ENCODE data around the gene PSME3.

DNA sequence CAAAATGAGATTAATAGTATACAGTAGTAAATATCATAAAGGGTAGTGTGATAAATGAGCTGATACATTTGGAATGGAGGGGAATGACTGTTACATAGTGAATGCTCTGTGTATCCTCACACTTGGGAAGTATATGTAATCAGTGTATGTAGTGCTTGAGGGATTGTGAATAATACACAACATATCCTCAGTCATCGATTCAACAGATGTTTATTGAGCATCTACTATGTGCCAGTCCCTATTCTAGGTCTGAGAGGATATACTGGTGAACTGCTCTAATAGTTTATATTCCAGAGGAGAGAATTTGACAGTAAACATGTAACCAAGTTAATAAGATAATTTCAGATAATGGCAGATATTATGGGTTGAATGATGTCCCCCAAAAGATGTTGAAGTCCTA, 5.7 kb upstream of the PSME3 start:
- TF ChIP-seq GATA3 (IDR thresholded peaks at IDR 0.05; ENCODE audit: low read depth, low read length) = no peak
- no peak for TF ChIP-seq GATA2 (IDR thresholded peaks at IDR 0.05; ENCODE audit: low read depth, low read length)
